Neural cell (in vitro differentiated cells): Measurements from ENCODE around the gene C2CD2. TPM values are rescaled to one million over a fixed set of nuclear protein-coding genes. Genes with fewer than 3 reads are reported as not detected.

Source experiments
- H2AFZ ChIP-seq: fragments of 200-600, 300-800 bp; sonication (generic), shearing (Covaris generic); 2 replicates; pipeline ENCODE4 v1.6.0; 2014; ENCODE audit warnings: low read depth, mild to moderate bottlenecking, antibody characterized with exemption, low read length, moderate library complexity
- H3F3A ChIP-seq: fragments of 200-600 bp; shearing (Covaris generic); 2 replicates; pipeline ENCODE4 v1.6.1; 2016; ENCODE audit warnings: mild to moderate bottlenecking, moderate library complexity, mixed read lengths, antibody characterized with exemption, low read length; ENCODE audit not compliant: insufficient read depth, poor library complexity, severe bottlenecking
- H3K27ac ChIP-seq: fragments of 200-600, 300-800 bp; sonication (generic), shearing (Covaris generic); 2 replicates; pipeline ENCODE4 v1.5.1; 2014; ENCODE audit warnings: mild to moderate bottlenecking, low read length, moderate library complexity
- H3K27me3 ChIP-seq: fragments of 300-800, 200-600 bp; sonication (generic), shearing (Covaris generic); 2 replicates; pipeline ENCODE4 v1.6.0; 2014; ENCODE audit warnings: mild to moderate bottlenecking, low read depth, low read length, moderate library complexity; ENCODE audit not compliant: insufficient read depth
- H3K36me3 ChIP-seq: fragments of 300-800, 200-600 bp; sonication (generic), shearing (Covaris generic); 2 replicates; pipeline ENCODE4 v1.5.1; 2014; ENCODE audit warnings: mild to moderate bottlenecking, antibody characterized with exemption, low read length, moderate library complexity; ENCODE audit not compliant: insufficient read depth
- H3K4me2 ChIP-seq: fragments of 300-800, 200-600 bp; sonication (generic), shearing (Covaris generic); 2 replicates; pipeline ENCODE4 v1.6.0; 2014; ENCODE audit warnings: mild to moderate bottlenecking, low read length
- H3K4me3 ChIP-seq: fragments of 300-800, 200-600 bp; sonication (generic), shearing (Covaris generic); 2 replicates; pipeline ENCODE4 v1.5.1; 2014; ENCODE audit warnings: mild to moderate bottlenecking, low read length, moderate library complexity
- H3K79me2 ChIP-seq: fragments of 200-600 bp; shearing (Covaris generic); replicated peaks from 2 replicates; pipeline ENCODE4 v1.6.0; 2014; ENCODE audit warnings: mild to moderate bottlenecking, low read length, moderate library complexity; ENCODE audit not compliant: insufficient read depth
- H3K9ac ChIP-seq: fragments of 300-800, 200-600 bp; sonication (generic), shearing (Covaris generic); 2 replicates; pipeline ENCODE4 v1.6.1; 2016; ENCODE audit warnings: mild to moderate bottlenecking, low read length, mixed read lengths
- H3K9me2 ChIP-seq: fragments of 200-600 bp; shearing (Covaris generic); 2 replicates; pipeline ENCODE4 v1.6.1; 2016; ENCODE audit warnings: mild to moderate bottlenecking, low read length, mixed read lengths; ENCODE audit not compliant: insufficient read depth
- H3K9me3 ChIP-seq: fragments of 200-600, 300-800 bp; sonication (generic), shearing (Covaris generic); 2 replicates; pipeline ENCODE4 v1.6.1; 2016; ENCODE audit warnings: mild to moderate bottlenecking, mixed run types, low read length, moderate library complexity, mixed read lengths
- H4K20me1 ChIP-seq: fragments of 200-600 bp; shearing (Covaris generic); 2 replicates; pipeline ENCODE4 v1.6.1; 2016; ENCODE audit warnings: mild to moderate bottlenecking, mixed run types; ENCODE audit not compliant: insufficient read depth
- EP300 ChIP-seq: fragments of 450-650 bp; conservative IDR thresholded peaks from 2 replicates; pipeline ENCODE4 v1.6.1; 2014; ENCODE audit warnings: antibody characterized with exemption, mild to moderate bottlenecking, moderate library complexity; ENCODE audit not compliant: poor library complexity, severe bottlenecking
- EZH2 ChIP-seq: fragments of 200-600, 300-800 bp; shearing (Covaris generic), sonication (generic); IDR thresholded peaks from 2 replicates; pipeline ENCODE4 v1.6.1; 2014; ENCODE audit warnings: antibody characterized with exemption, low read length, borderline replicate concordance, mild to moderate bottlenecking; ENCODE audit not compliant: insufficient read depth, poor library complexity, severe bottlenecking
- MXI1 ChIP-seq: fragments of 450-650 bp; conservative IDR thresholded peaks from 2 replicates; pipeline ENCODE4 v1.6.1; 2014; ENCODE audit warnings: antibody characterized with exemption, mild to moderate bottlenecking; ENCODE audit not compliant: poor library complexity, severe bottlenecking
- POLR2AphosphoS5 ChIP-seq: IDR thresholded peaks from 2 replicates; pipeline ENCODE4 v1.6.1; 2012
- RAD21 ChIP-seq: fragments of 450-650 bp; conservative IDR thresholded peaks from 2 replicates; pipeline ENCODE4 v1.6.1; 2014; ENCODE audit warnings: antibody characterized with exemption, mild to moderate bottlenecking, moderate library complexity
- SMC3 ChIP-seq: fragments of 450-650 bp; conservative IDR thresholded peaks from 2 replicates; pipeline ENCODE4 v1.6.1; 2014; ENCODE audit warnings: antibody characterized with exemption, mild to moderate bottlenecking, moderate library complexity; ENCODE audit not compliant: poor library complexity
- polyA plus RNA-seq: library from polyadenylated mRNA; depleted of rRNA; stranded (reverse); fragments of >200 nt; gene quantifications from 2 replicates; pipeline ENCODE4 v1.2.3, GENCODE V29; 2014
- TF ChIP-seq, protein P1 (sequence below): IDR thresholded peaks from 2 replicates; pipeline ENCODE4 v1.6.1; 2012; ENCODE audit warnings: borderline replicate concordance
- TF ChIP-seq, protein P2 (sequence below): fragments of 450-650 bp; IDR thresholded peaks from 2 replicates; pipeline ENCODE4 v1.5.1; 2014; ENCODE audit warnings: antibody characterized with exemption, mild to moderate bottlenecking, moderate library complexity; ENCODE audit not compliant: poor library complexity, severe bottlenecking

The C2CD2 gene
- polyA plus RNA-seq, 1 donor from 2014 or later, result 0.88 TPM

DNA sequence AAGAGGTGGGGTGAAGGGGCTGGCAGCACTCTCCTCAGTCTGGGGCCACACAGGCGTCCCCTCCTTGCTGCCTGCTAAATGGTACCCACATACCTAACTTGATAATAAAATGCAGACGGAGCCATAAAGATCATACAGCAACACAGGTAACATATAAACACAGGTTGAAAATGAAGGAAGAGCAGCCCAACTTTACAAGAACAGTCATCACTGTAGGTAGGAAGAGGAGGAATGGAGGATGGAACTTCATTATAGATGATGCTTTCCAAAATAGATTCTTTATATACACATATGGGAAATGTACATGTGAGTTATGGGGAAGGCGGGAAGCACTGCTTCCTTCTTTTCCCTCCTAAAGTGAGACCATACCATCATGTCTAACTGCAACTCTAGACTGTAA, 13.4 kb downstream of the C2CD2 start:
- no peak overlapping the region for H3K4me2 ChIP-seq
- no peaks in the 10 kb centered on the region for H3F3A ChIP-seq
- H2AFZ ChIP-seq, result no peak overlapping the region
- TF ChIP-seq, protein P1, sequence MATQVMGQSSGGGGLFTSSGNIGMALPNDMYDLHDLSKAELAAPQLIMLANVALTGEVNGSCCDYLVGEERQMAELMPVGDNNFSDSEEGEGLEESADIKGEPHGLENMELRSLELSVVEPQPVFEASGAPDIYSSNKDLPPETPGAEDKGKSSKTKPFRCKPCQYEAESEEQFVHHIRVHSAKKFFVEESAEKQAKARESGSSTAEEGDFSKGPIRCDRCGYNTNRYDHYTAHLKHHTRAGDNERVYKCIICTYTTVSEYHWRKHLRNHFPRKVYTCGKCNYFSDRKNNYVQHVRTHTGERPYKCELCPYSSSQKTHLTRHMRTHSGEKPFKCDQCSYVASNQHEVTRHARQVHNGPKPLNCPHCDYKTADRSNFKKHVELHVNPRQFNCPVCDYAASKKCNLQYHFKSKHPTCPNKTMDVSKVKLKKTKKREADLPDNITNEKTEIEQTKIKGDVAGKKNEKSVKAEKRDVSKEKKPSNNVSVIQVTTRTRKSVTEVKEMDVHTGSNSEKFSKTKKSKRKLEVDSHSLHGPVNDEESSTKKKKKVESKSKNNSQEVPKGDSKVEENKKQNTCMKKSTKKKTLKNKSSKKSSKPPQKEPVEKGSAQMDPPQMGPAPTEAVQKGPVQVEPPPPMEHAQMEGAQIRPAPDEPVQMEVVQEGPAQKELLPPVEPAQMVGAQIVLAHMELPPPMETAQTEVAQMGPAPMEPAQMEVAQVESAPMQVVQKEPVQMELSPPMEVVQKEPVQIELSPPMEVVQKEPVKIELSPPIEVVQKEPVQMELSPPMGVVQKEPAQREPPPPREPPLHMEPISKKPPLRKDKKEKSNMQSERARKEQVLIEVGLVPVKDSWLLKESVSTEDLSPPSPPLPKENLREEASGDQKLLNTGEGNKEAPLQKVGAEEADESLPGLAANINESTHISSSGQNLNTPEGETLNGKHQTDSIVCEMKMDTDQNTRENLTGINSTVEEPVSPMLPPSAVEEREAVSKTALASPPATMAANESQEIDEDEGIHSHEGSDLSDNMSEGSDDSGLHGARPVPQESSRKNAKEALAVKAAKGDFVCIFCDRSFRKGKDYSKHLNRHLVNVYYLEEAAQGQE, result no peak
- TF ChIP-seq SMC3 (no peak), EZH2 (no peak), RAD21 (no peak)
- TF ChIP-seq, protein P2, sequence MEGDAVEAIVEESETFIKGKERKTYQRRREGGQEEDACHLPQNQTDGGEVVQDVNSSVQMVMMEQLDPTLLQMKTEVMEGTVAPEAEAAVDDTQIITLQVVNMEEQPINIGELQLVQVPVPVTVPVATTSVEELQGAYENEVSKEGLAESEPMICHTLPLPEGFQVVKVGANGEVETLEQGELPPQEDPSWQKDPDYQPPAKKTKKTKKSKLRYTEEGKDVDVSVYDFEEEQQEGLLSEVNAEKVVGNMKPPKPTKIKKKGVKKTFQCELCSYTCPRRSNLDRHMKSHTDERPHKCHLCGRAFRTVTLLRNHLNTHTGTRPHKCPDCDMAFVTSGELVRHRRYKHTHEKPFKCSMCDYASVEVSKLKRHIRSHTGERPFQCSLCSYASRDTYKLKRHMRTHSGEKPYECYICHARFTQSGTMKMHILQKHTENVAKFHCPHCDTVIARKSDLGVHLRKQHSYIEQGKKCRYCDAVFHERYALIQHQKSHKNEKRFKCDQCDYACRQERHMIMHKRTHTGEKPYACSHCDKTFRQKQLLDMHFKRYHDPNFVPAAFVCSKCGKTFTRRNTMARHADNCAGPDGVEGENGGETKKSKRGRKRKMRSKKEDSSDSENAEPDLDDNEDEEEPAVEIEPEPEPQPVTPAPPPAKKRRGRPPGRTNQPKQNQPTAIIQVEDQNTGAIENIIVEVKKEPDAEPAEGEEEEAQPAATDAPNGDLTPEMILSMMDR, result no peak
- H3K9me2 ChIP-seq, result no peaks in the 10 kb centered on the region
- H3K27ac ChIP-seq, result no peak overlapping the region
- H3K27me3 ChIP-seq, result no peaks in the 10 kb centered on the region
- no peak overlapping the region for H3K4me3 ChIP-seq
- H3K79me2 ChIP-seq, result no peaks in the 10 kb centered on the region
- no peaks in the 10 kb centered on the region for H3K9me3 ChIP-seq
- H4K20me1 ChIP-seq, result no peaks in the 10 kb centered on the region
- H3K9ac ChIP-seq, result no peak overlapping the region
- no peaks in the 10 kb centered on the region for H3K36me3 ChIP-seq

DNA sequence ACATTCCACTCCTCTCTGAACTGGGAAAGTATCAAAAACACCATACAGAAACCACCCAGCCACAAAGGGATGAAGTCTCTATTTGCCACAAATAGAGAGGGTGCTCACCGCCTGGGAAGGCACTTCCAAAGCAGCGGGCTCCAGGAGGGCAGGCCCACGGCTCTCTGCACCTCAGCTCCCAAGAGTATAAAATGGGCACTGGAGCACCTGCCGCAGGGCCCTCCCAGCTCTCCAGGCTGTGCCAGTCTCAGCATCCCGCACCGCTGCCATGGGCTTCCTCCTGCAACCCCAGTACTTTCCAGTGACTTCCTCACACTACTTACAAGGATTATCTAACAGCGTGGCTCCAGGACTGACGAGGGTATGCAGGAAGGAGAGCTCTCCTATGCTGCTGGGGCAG, 14.4 kb downstream of the C2CD2 start:
- TF ChIP-seq POLR2AphosphoS5 (no peak), EZH2 (no peak), EP300 (no peak), MXI1 (no peak), SMC3 (no peak)
- H3K79me2 ChIP-seq, result no peaks in the 10 kb centered on the region
- H4K20me1 ChIP-seq, result no peaks in the 10 kb centered on the region
- no peak overlapping the region for H3K27ac ChIP-seq
- H3K36me3 ChIP-seq, result no peaks in the 10 kb centered on the region
- H3K4me3 ChIP-seq, result no peak overlapping the region
- H3K27me3 ChIP-seq, result no peaks in the 10 kb centered on the region
- H3K9ac ChIP-seq, result no peak overlapping the region
- H3K9me3 ChIP-seq, result no peaks in the 10 kb centered on the region
- H2AFZ ChIP-seq, result no peak overlapping the region
- H3F3A ChIP-seq, result no peaks in the 10 kb centered on the region
- no peaks in the 10 kb centered on the region for H3K9me2 ChIP-seq
- H3K4me2 ChIP-seq, result no peak overlapping the region
